K562 (cell line): Measurements from ENCODE around the gene CACNA1C. TPM values are rescaled to one million over a fixed set of nuclear protein-coding genes. Genes with fewer than 3 reads are reported as not detected.

Experiments used
- ATAC-seq: fragments of 200-7000 bp; cut with Tn5 transposase; 3 replicates; pipeline ENCODE4 v1.9.1; 2020; ENCODE audit warnings: moderate library complexity
- BruUV-seq: library from RNA; stranded (reverse); fragments of 400-500 nt; replicated peaks from 2 replicates; lab custom pipeline; 2021; lab: Mats Ljungman, UMichigan
- CTCF ChIA-PET: fragments of 300-600 bp; formaldehyde crosslinking; extraction: SDS; loops from one replicate; lab custom pipeline; 2021; ENCODE audit warnings: low intra/inter-chr PET ratio; lab: Yijun Ruan, JAX
- POLR2A ChIA-PET: fragments of 300-600, 350-650 bp; sonication (Branson Sonifier 250); formaldehyde crosslinking; extraction: SDS; loops from one replicate; lab custom pipeline; 2021; ENCODE audit warnings: antibody characterized with exemption, inconsistent platforms; lab: Yijun Ruan, JAX
- DNase-seq, 4 experiments: peaks; one replicate each; pipeline versions ENCODE4 v3.0.0 to v3.0.0-alpha.2; 2011 to 2018; ENCODE audit warnings: low spot score in 3 of 4, mixed read lengths in 3 of 4; ENCODE audit errors: extremely low read depth in 1 of 4
- FAIRE-seq: peaks from 2 replicates; lab custom pipeline; 2011; peaks lifted over from hg19 to GRCh38; lab: Jason Lieb, UNC
- H2AFZ ChIP-seq: 2 replicates; pipeline ENCODE4 v1.6.0; 2011; ENCODE audit warnings: low read depth, low read length, control low read depth, inconsistent platforms
- H3K27ac ChIP-seq: fragments of 200-600 bp; 3 replicates; pipeline ENCODE4 v1.8.0; 2011; ENCODE audit warnings: low read depth, mild to moderate bottlenecking, control low read depth, inconsistent platforms, low read length, moderate library complexity, mixed read lengths; ENCODE audit errors: extremely low read depth
- H3K27me3 ChIP-seq, 2 experiments: fragments of 300-600 bp in 1 of 2; 2 replicates in 1 of 2; 3 replicates in 1 of 2; pipeline versions ENCODE4 v1.6.0 to v1.8.0; 2011; ENCODE audit warnings: inconsistent platforms in 2 of 2, low read length in 2 of 2, mild to moderate bottlenecking in 1 of 2, mixed read lengths in 1 of 2, moderate library complexity in 1 of 2; ENCODE audit not compliant: control insufficient read depth in 2 of 2, insufficient read depth in 2 of 2
- H3K36me3 ChIP-seq: fragments of 300-600 bp; 3 replicates; pipeline ENCODE4 v1.8.0; 2011; ENCODE audit warnings: mild to moderate bottlenecking, low read length, inconsistent platforms; ENCODE audit not compliant: control insufficient read depth, insufficient read depth
- H3K4me1 ChIP-seq, 2 experiments: fragments of 200-600 bp in 1 of 2; replicated peaks in 1 of 2; 2 replicates in 1 of 2; 3 replicates in 1 of 2; pipeline versions ENCODE4 v1.5.1 to v1.8.0; 2011; ENCODE audit warnings: inconsistent platforms in 2 of 2, low read length in 2 of 2, mild to moderate bottlenecking in 1 of 2, mixed read lengths in 1 of 2, moderate library complexity in 1 of 2; ENCODE audit not compliant: control insufficient read depth in 2 of 2, insufficient read depth in 2 of 2
- H3K4me2 ChIP-seq: 2 replicates; pipeline ENCODE4 v1.6.1; 2011; ENCODE audit warnings: low read length, control low read depth, inconsistent platforms, mixed read lengths; ENCODE audit not compliant: insufficient read depth
- H3K4me3 ChIP-seq: fragments of 200-600 bp; sonication (generic), shearing (Covaris generic); 2 replicates; pipeline ENCODE4 v1.5.1; 2016; ENCODE audit warnings: control low read depth, inconsistent platforms
- H3K79me2 ChIP-seq: fragments of 200-600 bp; 3 replicates; pipeline ENCODE4 v1.8.0; 2011; ENCODE audit warnings: low read length, inconsistent platforms; ENCODE audit not compliant: control insufficient read depth, insufficient read depth
- H3K9ac ChIP-seq, 2 experiments: 2 replicates each; pipeline versions ENCODE4 v1.6.0 to v1.6.1; 2011; ENCODE audit warnings: low read depth in 2 of 2, low read length in 2 of 2, control low read depth in 1 of 2, inconsistent platforms in 1 of 2, mild to moderate bottlenecking in 1 of 2, mixed read lengths in 1 of 2; ENCODE audit not compliant: insufficient read depth in 1 of 2
- H3K9me1 ChIP-seq: one replicate; pipeline ENCODE4 v1.6.0; 2011; ENCODE audit warnings: inconsistent platforms, mild to moderate bottlenecking, low read length, moderate library complexity; ENCODE audit not compliant: control insufficient read depth, insufficient read depth
- H3K9me3 ChIP-seq: replicated peaks from 2 replicates; pipeline ENCODE4 v1.5.1; 2011; ENCODE audit warnings: low read depth, low read length, inconsistent platforms; ENCODE audit not compliant: control insufficient read depth, insufficient read depth
- H4K20me1 ChIP-seq: replicated peaks from 2 replicates; pipeline ENCODE4 v1.6.1; 2011; ENCODE audit warnings: low read length, inconsistent platforms, mixed read lengths; ENCODE audit not compliant: control insufficient read depth, insufficient read depth
- CHD7 ChIP-seq: fragments of 200-600 bp; sonication (generic); IDR thresholded peaks from one replicate; pipeline ENCODE4 v1.6.1; 2012; ENCODE audit warnings: mild to moderate bottlenecking, low read depth, low read length, inconsistent platforms
- CREBBP ChIP-seq: IDR thresholded peaks from one replicate; pipeline ENCODE4 v1.6.1; 2012; ENCODE audit warnings: low read depth, mild to moderate bottlenecking, control low read depth, inconsistent platforms, low read length
- KDM2B ChIP-seq: fragments of 250-450 bp; sonication (Bioruptor Pico); IDR thresholded peaks from 2 replicates; pipeline ENCODE4 v1.8.0; 2021; ENCODE audit warnings: mild to moderate bottlenecking, moderate library complexity
- SIN3A ChIP-seq, 2 experiments: fragments of 150-350 bp in 1 of 2; IDR thresholded peaks; 2 replicates each; pipeline ENCODE4 v1.6.1; 2011 to 2016; ENCODE audit warnings: borderline replicate concordance in 2 of 2, low read depth in 2 of 2, low read length in 2 of 2, mild to moderate bottlenecking in 2 of 2, moderate library complexity in 2 of 2; ENCODE audit not compliant: control insufficient read depth in 1 of 2
- SMARCA4 ChIP-seq: fragments of 450-650 bp; IDR thresholded peaks from 2 replicates; pipeline ENCODE4 v1.6.1; 2016
- ZNF124 ChIP-seq: sonication (generic); formaldehyde crosslinking; IDR thresholded peaks from 2 replicates; pipeline ENCODE4 v1.8.1; 2022; ENCODE audit warnings: missing genetic modification reagents
- ZNF143 ChIP-seq: sonication (generic); formaldehyde crosslinking; IDR thresholded peaks from 2 replicates; pipeline ENCODE4 v1.9.0; 2022; ENCODE audit warnings: mild to moderate bottlenecking, missing genetic modification reagents
- ZNF184 ChIP-seq: sonication (generic); formaldehyde crosslinking; IDR thresholded peaks from 2 replicates; pipeline ENCODE4 v1.5.0; 2020; ENCODE audit warnings: missing genetic modification reagents
- ZNF3 ChIP-seq: fragments of 250-450 bp; sonication (Bioruptor Pico); IDR thresholded peaks from 2 replicates; pipeline ENCODE4 v1.5.0; 2021; ENCODE audit warnings: mild to moderate bottlenecking, moderate library complexity
- WGBS: fragments of 100-300 bp; shearing (Covaris generic); methylation state at CpG from one replicate; pipeline ENCODE4 v1.1.6; 2016; ENCODE audit warnings: low coverage, mixed read lengths; ENCODE audit not compliant: insufficient coverage; ENCODE audit errors: missing lambda C conversion rate; 5-methylcytosine and 5-hydroxymethylcytosine counted together
- in situ Hi-C: fragments of 300-500 bp; cut with MboI; formaldehyde crosslinking; loops from 4 replicates; pipeline ENCODE4 v1.15.0; 2018; ENCODE audit warnings: inconsistent platforms, mixed read lengths
- intact Hi-C: fragments of 100-400 bp; cut with micrococcal nuclease; formaldehyde crosslinking; loops from 2 replicates; pipeline ENCODE4 v1.14.2; 2022
- polyA plus RNA-seq, 8 experiments: library from polyadenylated mRNA; depleted of rRNA in 4 of 8; stranded (reverse) in 5 of 8; unstranded in 3 of 8; fragments of >200 nt; fragmentation: Nextera tagmentation in 2 of 8; fragmentation: Illumina TruSeq in 1 of 8; extraction: Ambion mirVana in 2 of 8; extraction: Trizol in 1 of 8; gene quantifications; 2 replicates each; pipeline versions ENCODE4 v1.2.1 to v1.2.3, GENCODE V29; 2011 to 2014; ENCODE audit warnings: inconsistent platforms in 1 of 8, missing spikeins in 1 of 8
- total RNA-seq, 7 experiments: library from RNA; depleted of rRNA in 6 of 7; stranded (reverse); fragments of >200 nt in 6 of 7; fragmentation: Illumina TruSeq in 2 of 7; extraction: Trizol in 2 of 7; gene quantifications; 2 replicates each; pipeline versions ENCODE4 v1.2.1 to v1.2.3, GENCODE V29; 2011 to 2021; ENCODE audit warnings: low replicate concordance in 1 of 7
- TF ChIP-seq, protein P1 (sequence below), 2 experiments: IDR thresholded peaks; 2 replicates each; pipeline ENCODE4 v1.6.1; 2012; ENCODE audit warnings: improper control_type of control experiment in 2 of 2, low read depth in 2 of 2, low read length in 2 of 2, borderline replicate concordance in 1 of 2

The CACNA1C gene
- total and polyA plus RNA-seq, 9 of the 15 experiments (the other 6 are each of a cell fraction or from before 2014, with no cell fraction given) = not detected

- Histone ChIP-seq H3K27ac (no peak overlapping the region), H3K9me1 (no peaks in the 10 kb centered on the region), H3K4me2 (no peak overlapping the region), H3K4me1 (no peaks in the 10 kb centered on the region), H3K27me3 (peaks cover 2 to 21% of the 10 kb centered on the region in 2 experiments; a peak in 4 of 5 replicates), H3K4me3 (no peak overlapping the region), H4K20me1 (0 out of 2 replicates have a peak, but pooled peaks cover 3% of the 10 kb centered on the region), H2AFZ (no peak overlapping the region), H3K9me3 (no peaks in the 10 kb centered on the region), H3K36me3 (no peaks in the 10 kb centered on the region), H3K9ac (no peak overlapping the region), H3K79me2 (no peaks in the 10 kb centered on the region)
- ChIA-PET CTCF (no interaction called here), POLR2A (interaction anchor here (1.2 kb wide), 1 partner anchor 179 kb away, joined by 6 read pairs; no protein-coding TSS in a partner anchor)
- WGBS = 2% methylated on average over 6 of the region's 6 CpGs
- FAIRE-seq = no peak
- in situ Hi-C loops = no loop called here
- BruUV-seq = no TSS peak
- intact Hi-C loops = no loop called here
- ATAC-seq = no peak
- no peak for DNase-seq
- TF ChIP-seq KDM2B (CRISPR knock-in tag) = no peak
- no peak for TF ChIP-seq CREBBP
- TF ChIP-seq ZNF124 (CRISPR knock-in tag) = no peak
- TF ChIP-seq SIN3A (IDR thresholded peaks at IDR 0.05; ENCODE audit: borderline replicate concordance in 2 of 2, control insufficient read depth in 1 of 2, low read depth in 2 of 2, low read length in 2 of 2) = no peak
- no peak for TF ChIP-seq ZNF3
- TF ChIP-seq ZNF143 (CRISPR knock-in tag) = no peak
- no peak for TF ChIP-seq SMARCA4
- TF ChIP-seq, protein P1, sequence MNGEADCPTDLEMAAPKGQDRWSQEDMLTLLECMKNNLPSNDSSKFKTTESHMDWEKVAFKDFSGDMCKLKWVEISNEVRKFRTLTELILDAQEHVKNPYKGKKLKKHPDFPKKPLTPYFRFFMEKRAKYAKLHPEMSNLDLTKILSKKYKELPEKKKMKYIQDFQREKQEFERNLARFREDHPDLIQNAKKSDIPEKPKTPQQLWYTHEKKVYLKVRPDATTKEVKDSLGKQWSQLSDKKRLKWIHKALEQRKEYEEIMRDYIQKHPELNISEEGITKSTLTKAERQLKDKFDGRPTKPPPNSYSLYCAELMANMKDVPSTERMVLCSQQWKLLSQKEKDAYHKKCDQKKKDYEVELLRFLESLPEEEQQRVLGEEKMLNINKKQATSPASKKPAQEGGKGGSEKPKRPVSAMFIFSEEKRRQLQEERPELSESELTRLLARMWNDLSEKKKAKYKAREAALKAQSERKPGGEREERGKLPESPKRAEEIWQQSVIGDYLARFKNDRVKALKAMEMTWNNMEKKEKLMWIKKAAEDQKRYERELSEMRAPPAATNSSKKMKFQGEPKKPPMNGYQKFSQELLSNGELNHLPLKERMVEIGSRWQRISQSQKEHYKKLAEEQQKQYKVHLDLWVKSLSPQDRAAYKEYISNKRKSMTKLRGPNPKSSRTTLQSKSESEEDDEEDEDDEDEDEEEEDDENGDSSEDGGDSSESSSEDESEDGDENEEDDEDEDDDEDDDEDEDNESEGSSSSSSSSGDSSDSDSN (IDR thresholded peaks at IDR 0.05; ENCODE audit: borderline replicate concordance in 1 of 2, low read depth in 2 of 2, low read length in 2 of 2) = no peak
- TF ChIP-seq ZNF184 (CRISPR knock-in tag) = no peak
- TF ChIP-seq CHD7 = no peak
Measured at GRCh38 chr12:2559931-2560330, 507.1 kb downstream of the CACNA1C start.
